OCI-LY1 (cell line): Measurements from ENCODE around the gene HTR2B.

Source experiments
- CTCF ChIP-seq: fragments of 200-600 bp; sonication (generic), shearing (Covaris generic); IDR thresholded peaks from 2 replicates; pipeline ENCODE4 v1.5.1; 2017; ENCODE audit warnings: mild to moderate bottlenecking, antibody characterized with exemption, low read length, moderate library complexity, mixed read lengths
- EZH2 ChIP-seq: fragments of 200-600 bp; sonication (generic), shearing (Covaris generic); IDR thresholded peaks from 2 replicates; pipeline ENCODE4 v1.8.0; 2017; ENCODE audit warnings: borderline replicate concordance, mixed run types, mild to moderate bottlenecking, antibody characterized with exemption, low read length, moderate library complexity, mixed read lengths

GRCh38 chr2:231088754-231089153, 36.1 kb downstream of the HTR2B start:
- no peak for TF ChIP-seq CTCF
- TF ChIP-seq EZH2: no peak
